Lower lobe of right lung (tissue), 2 donors: Measurements from ENCODE around the gene STYXL1. TPM values are rescaled to one million over a fixed set of nuclear protein-coding genes. Genes with fewer than 3 reads are reported as not detected.

Experiments used
- ATAC-seq, 2 donors: fragments of 200-7000 bp; cut with Tn5 transposase; one replicate each; pipeline ENCODE4 v1.9.1; 2020 to 2022; ENCODE audit warnings: mild to moderate bottlenecking in 2 of 2, moderate library complexity in 2 of 2
- DNase-seq: peaks from one replicate; pipeline ENCODE4 v3.0.0-alpha.2; 2020
- H3K27ac ChIP-seq: fragments of 200-600 bp; one replicate; pipeline ENCODE4 v1.8.0; 2022
- H3K27me3 ChIP-seq: fragments of 200-600 bp; one replicate; pipeline ENCODE4 v1.8.0; 2022; ENCODE audit warnings: low read depth
- H3K36me3 ChIP-seq: fragments of 200-600 bp; one replicate; pipeline ENCODE4 v1.8.0; 2022; ENCODE audit warnings: mild to moderate bottlenecking
- H3K4me1 ChIP-seq: fragments of 200-600 bp; one replicate; pipeline ENCODE4 v1.8.0; 2022
- H3K4me3 ChIP-seq: fragments of 200-600 bp; one replicate; pipeline ENCODE4 v1.8.0; 2022; ENCODE audit warnings: mild to moderate bottlenecking
- H3K9me3 ChIP-seq: fragments of 200-600 bp; one replicate; pipeline ENCODE4 v1.8.0; 2022
- CTCF ChIP-seq: fragments of 200-600 bp; IDR thresholded peaks from one replicate; pipeline ENCODE4 v1.8.0; 2022; ENCODE audit warnings: antibody characterized with exemption, mild to moderate bottlenecking
- intact Hi-C: fragments of 100-400 bp; cut with DNase I; formaldehyde crosslinking; loops from one replicate; pipeline ENCODE4 v1.11.0; 2022
- total RNA-seq: library from RNA; stranded (reverse); fragmentation: NEBNext Ultra II Directional; extraction: Animal tissue kit (Norgen Biotek cat#: 25700); gene quantifications from one replicate; pipeline ENCODE4 v1.2.1, GENCODE V29; 2021
- donor health status: DM: no; HTN: yes; CAD: no; lungs with severe emphysema.

The STYXL1 gene
- total RNA-seq, 1 donor from 2014 or later, result 25.6 TPM

- intact Hi-C loops, result no loop called here
- ATAC-seq, result no peak
- no peak overlapping the region for H3K4me3 ChIP-seq
- no peak for DNase-seq
- no peaks in the 10 kb centered on the region for H3K27me3 ChIP-seq
- no peak for TF ChIP-seq CTCF
- no peak overlapping the region for H3K27ac ChIP-seq
- H3K36me3 ChIP-seq, result peaks cover 88% of the 10 kb centered on the region
- H3K9me3 ChIP-seq, result no peaks in the 10 kb centered on the region
- H3K4me1 ChIP-seq, result no peaks in the 10 kb centered on the region
These were observed 63.4 kb downstream of the STYXL1 start for GRCh38 chr7:75984130-75985008.

GRCh38 chr7:75983471-75984129 is 64.2 kb downstream of the STYXL1 start:
- H3K27ac ChIP-seq, result no peak overlapping the region
- no peaks in the 10 kb centered on the region for H3K27me3 ChIP-seq
- ATAC-seq (no peak), DNase-seq (no peak)
- no peak for TF ChIP-seq CTCF
- intact Hi-C loops, result no loop called here
- no peaks in the 10 kb centered on the region for H3K9me3 ChIP-seq
- no peak overlapping the region for H3K4me3 ChIP-seq
- no peaks in the 10 kb centered on the region for H3K4me1 ChIP-seq
- peaks cover 92% of the 10 kb centered on the region for H3K36me3 ChIP-seq

GRCh38 chr7:75982306-75983064 is 65.3 kb downstream of the STYXL1 start:
- ATAC-seq, result no peak

GRCh38 chr7:75981453-75982305 is 66.1 kb downstream of the STYXL1 start:
- DNase-seq (no peak), ATAC-seq (no peak)
- intact Hi-C loops, result no loop called here
- Histone ChIP-seq H3K36me3 (peaks cover 89% of the 10 kb centered on the region), H3K27ac (no peak overlapping the region), H3K4me1 (no peaks in the 10 kb centered on the region), H3K4me3 (no peak overlapping the region), H3K27me3 (no peaks in the 10 kb centered on the region), H3K9me3 (no peaks in the 10 kb centered on the region)
- TF ChIP-seq CTCF, result no peak

More at GRCh38 chr7:75982306-75983064, 65.3 kb downstream of the STYXL1 start:
- H3K4me1 ChIP-seq, result no peaks in the 10 kb centered on the region
- TF ChIP-seq CTCF, result no peak
- no peaks in the 10 kb centered on the region for H3K9me3 ChIP-seq
- no peaks in the 10 kb centered on the region for H3K27me3 ChIP-seq
- intact Hi-C loops, result no loop called here
- H3K36me3 ChIP-seq, result peaks cover 89% of the 10 kb centered on the region
- H3K27ac ChIP-seq, result no peak overlapping the region
- no peak for DNase-seq
- H3K4me3 ChIP-seq, result no peak overlapping the region

GRCh38 chr7:75981203-75981452 is 66.7 kb downstream of the STYXL1 start:
- Histone ChIP-seq H3K4me3 (no peak overlapping the region), H3K27me3 (no peaks in the 10 kb centered on the region), H3K36me3 (peaks cover 89% of the 10 kb centered on the region), H3K4me1 (no peaks in the 10 kb centered on the region), H3K27ac (no peak overlapping the region), H3K9me3 (no peaks in the 10 kb centered on the region)
- no peak for TF ChIP-seq CTCF
- no peak for ATAC-seq
- intact Hi-C loops, result no loop called here
- DNase-seq, result no peak
